Esophagus squamous epithelium (tissue), 4 donors: ENCODE results near the gene TRIM23.

Experiments
- CTCF ChIP-seq, 6 experiments: fragments of 450-650 bp in 4 of 6; fragments of 200-600 bp in 2 of 6; sonication (generic) in 2 of 6; IDR thresholded peaks; one replicate each; pipeline ENCODE4 v1.5.1; 2016 to 2019; ENCODE audit warnings: antibody characterized with exemption in 6 of 6, mild to moderate bottlenecking in 4 of 6, moderate library complexity in 4 of 6
- POLR2A ChIP-seq, 4 donors: fragments of 450-650 bp; IDR thresholded peaks; one replicate each; pipeline ENCODE4 v1.6.1; 2017; ENCODE audit warnings: antibody characterized with exemption in 4 of 4, mild to moderate bottlenecking in 4 of 4, moderate library complexity in 3 of 4

- no peak for TF ChIP-seq CTCF (IDR thresholded peaks at IDR 0.05)
- TF ChIP-seq POLR2A (IDR thresholded peaks at IDR 0.05) = no peak
Measured at GRCh38 chr5:65544473-65544872, 79.7 kb downstream of the TRIM23 start.
